Endodermal cell (in vitro differentiated cells): ENCODE results near the gene SPON1. TPM values are rescaled to one million over a fixed set of nuclear protein-coding genes. Genes with fewer than 3 reads are reported as not detected.

ENCODE experiments used
- DNase-seq: peaks from one replicate; pipeline ENCODE4 v3.0.0-alpha.2; 2017
- H3K27ac ChIP-seq: 2 replicates; pipeline ENCODE4 v1.5.1; 2013; ENCODE audit warnings: mild to moderate bottlenecking, low read depth, low read length, moderate library complexity
- H3K27me3 ChIP-seq: 2 replicates; pipeline ENCODE4 v1.6.1; 2013; ENCODE audit warnings: mild to moderate bottlenecking, low read length, moderate library complexity; ENCODE audit not compliant: insufficient read depth, control insufficient read depth, poor library complexity, severe bottlenecking
- H3K36me3 ChIP-seq: 2 replicates; pipeline ENCODE4 v1.7.0; 2013; ENCODE audit warnings: mild to moderate bottlenecking, low read length, moderate library complexity; ENCODE audit not compliant: control insufficient read depth, insufficient read depth
- H3K4me1 ChIP-seq: one replicate; pipeline ENCODE4 v1.7.0; 2013; ENCODE audit warnings: low read length; ENCODE audit not compliant: control insufficient read depth, insufficient read depth
- H3K4me3 ChIP-seq: 2 replicates; pipeline ENCODE4 v1.5.1; 2013; ENCODE audit warnings: mild to moderate bottlenecking, low read length, moderate library complexity
- H3K9ac ChIP-seq: 2 replicates; pipeline ENCODE4 v1.6.1; 2013; ENCODE audit warnings: mild to moderate bottlenecking, low read length, moderate library complexity; ENCODE audit not compliant: poor library complexity, severe bottlenecking; ENCODE audit errors: extremely low read depth
- H3K9me3 ChIP-seq: 2 replicates; pipeline ENCODE4 v1.6.1; 2013; ENCODE audit warnings: mild to moderate bottlenecking, low read length, moderate library complexity; ENCODE audit not compliant: control insufficient read depth
- H3K27ac Mint-ChIP-seq: 2 replicates; pipeline ENCODE4 v1.8.0; 2020; ENCODE audit warnings: mixed read lengths
- H3K27me3 Mint-ChIP-seq: 2 replicates; pipeline ENCODE4 v1.8.0; 2021; ENCODE audit warnings: mild to moderate bottlenecking, mixed read lengths; ENCODE audit not compliant: insufficient read depth
- H3K36me3 Mint-ChIP-seq: 2 replicates; pipeline ENCODE4 v1.8.0; 2020; ENCODE audit warnings: low read depth, mixed read lengths
- H3K4me1 Mint-ChIP-seq: 2 replicates; pipeline ENCODE4 v1.8.0; 2020; ENCODE audit warnings: mixed read lengths
- H3K4me3 Mint-ChIP-seq: 2 replicates; pipeline ENCODE4 v1.8.0; 2020; ENCODE audit warnings: mild to moderate bottlenecking, moderate library complexity, mixed read lengths
- H3K9me3 Mint-ChIP-seq: 2 replicates; pipeline ENCODE4 v1.8.0; 2020; ENCODE audit warnings: mild to moderate bottlenecking, mixed read lengths
- WGBS, 2 experiments: methylation state at CpG; one replicate each; pipeline versions ENCODE4 v1.1.5 to v1.1.7; 2013; ENCODE audit warnings: missing lambda C conversion rate in 2 of 2, mixed read lengths in 1 of 2; ENCODE audit not compliant: insufficient coverage in 1 of 2, insufficient read length in 1 of 2; 5-methylcytosine and 5-hydroxymethylcytosine counted together
- total RNA-seq, 2 donors: library from RNA; stranded (reverse); fragmentation: NEBNext Ultra II Directional in 1 of 2; extraction: Animal tissue kit (Norgen Biotek cat#: 25700) in 1 of 2; gene quantifications; 2 replicates in 1 of 2; 3 replicates in 1 of 2; pipeline ENCODE4 v1.2.1, GENCODE V29; 2021
- TF ChIP-seq, protein P1 (sequence below): fragments of 200-600 bp; sonication (generic); conservative IDR thresholded peaks from 2 replicates; pipeline ENCODE4 v1.5.0; 2021; ENCODE audit warnings: antibody characterized with exemption, mild to moderate bottlenecking

Gene SPON1
- total RNA-seq, 2 donors from 2014 or later: 0.13 to 1.6 TPM

DNA sequence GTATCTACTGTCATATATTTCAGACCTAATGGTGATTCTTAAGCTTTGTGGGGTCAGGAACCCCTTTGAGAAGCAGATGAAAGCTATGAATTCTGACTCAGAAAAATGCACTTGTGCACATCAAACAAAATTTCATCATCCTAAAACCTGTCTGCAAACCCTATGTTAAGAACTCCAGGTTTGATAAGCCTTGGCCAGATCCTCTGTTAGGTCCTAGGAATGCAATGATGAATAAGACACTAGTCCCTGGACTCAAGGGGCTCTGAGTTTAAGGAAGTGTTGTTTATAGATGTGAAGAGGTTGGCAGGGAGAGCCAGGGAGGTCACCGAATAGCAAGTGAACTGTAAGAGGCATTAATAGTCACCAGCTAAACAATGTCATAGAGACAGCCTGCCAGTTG, 103.2 kb downstream of the SPON1 start:
- Histone ChIP-seq H3K27ac (no peak overlapping the region), H3K9me3 (no peaks in the 10 kb centered on the region), H3K27me3 (peaks cover 27% of the 10 kb centered on the region), H3K4me3 (no peak overlapping the region), H3K9ac (no peak overlapping the region), H3K4me1 (no peaks in the 10 kb centered on the region), H3K36me3 (no peaks in the 10 kb centered on the region)
- peaks cover 5% of the 10 kb centered on the region for H3K4me1 Mint-ChIP-seq
- no peak overlapping the region for H3K4me3 Mint-ChIP-seq
- H3K27me3 Mint-ChIP-seq: peaks cover 10% of the 10 kb centered on the region
- H3K9me3 Mint-ChIP-seq: no peaks in the 10 kb centered on the region
- DNase-seq: no peak
- WGBS, 2 experiments: 100% methylated on average over 1 of the region's 1 CpG
- no peaks in the 10 kb centered on the region for H3K36me3 Mint-ChIP-seq
- no peak overlapping the region for H3K27ac Mint-ChIP-seq
- TF ChIP-seq, protein P1, sequence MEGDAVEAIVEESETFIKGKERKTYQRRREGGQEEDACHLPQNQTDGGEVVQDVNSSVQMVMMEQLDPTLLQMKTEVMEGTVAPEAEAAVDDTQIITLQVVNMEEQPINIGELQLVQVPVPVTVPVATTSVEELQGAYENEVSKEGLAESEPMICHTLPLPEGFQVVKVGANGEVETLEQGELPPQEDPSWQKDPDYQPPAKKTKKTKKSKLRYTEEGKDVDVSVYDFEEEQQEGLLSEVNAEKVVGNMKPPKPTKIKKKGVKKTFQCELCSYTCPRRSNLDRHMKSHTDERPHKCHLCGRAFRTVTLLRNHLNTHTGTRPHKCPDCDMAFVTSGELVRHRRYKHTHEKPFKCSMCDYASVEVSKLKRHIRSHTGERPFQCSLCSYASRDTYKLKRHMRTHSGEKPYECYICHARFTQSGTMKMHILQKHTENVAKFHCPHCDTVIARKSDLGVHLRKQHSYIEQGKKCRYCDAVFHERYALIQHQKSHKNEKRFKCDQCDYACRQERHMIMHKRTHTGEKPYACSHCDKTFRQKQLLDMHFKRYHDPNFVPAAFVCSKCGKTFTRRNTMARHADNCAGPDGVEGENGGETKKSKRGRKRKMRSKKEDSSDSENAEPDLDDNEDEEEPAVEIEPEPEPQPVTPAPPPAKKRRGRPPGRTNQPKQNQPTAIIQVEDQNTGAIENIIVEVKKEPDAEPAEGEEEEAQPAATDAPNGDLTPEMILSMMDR: no peak

GRCh38 chr11:14067686-14068085, 105.2 kb downstream of the SPON1 start:
- Mint-ChIP-seq H3K27ac (no peak overlapping the region), H3K9me3 (no peaks in the 10 kb centered on the region), H3K27me3 (peaks cover 10% of the 10 kb centered on the region), H3K36me3 (no peaks in the 10 kb centered on the region), H3K4me3 (no peak overlapping the region), H3K4me1 (peaks cover 5% of the 10 kb centered on the region)
- Histone ChIP-seq H3K27ac (no peak overlapping the region), H3K9ac (no peak overlapping the region), H3K4me1 (no peaks in the 10 kb centered on the region), H3K36me3 (no peaks in the 10 kb centered on the region), H3K9me3 (no peaks in the 10 kb centered on the region), H3K27me3 (peaks cover 39% of the 10 kb centered on the region), H3K4me3 (no peak overlapping the region)
- DNase-seq: no peak
- 87 to 100% methylated on average over 1 to 3 of the region's 3 CpGs for WGBS, 2 experiments
- TF ChIP-seq, protein P1: no peak

GRCh38 chr11:14070896-14071295, 108.4 kb downstream of the SPON1 start:
- WGBS, 2 experiments: 94 to 100% methylated on average over 1 of the region's 1 CpG
- no peaks in the 10 kb centered on the region for H3K9me3 Mint-ChIP-seq
- H3K27me3 Mint-ChIP-seq: peaks cover 6% of the 10 kb centered on the region
- H3K4me3 Mint-ChIP-seq: no peak overlapping the region
- H3K9ac ChIP-seq: no peak overlapping the region
- H3K36me3 ChIP-seq: no peaks in the 10 kb centered on the region
- H3K4me1 ChIP-seq: peaks cover 8% of the 10 kb centered on the region
- no peak for DNase-seq
- no peak overlapping the region for H3K27ac Mint-ChIP-seq
- H3K4me3 ChIP-seq: no peak overlapping the region
- no peak overlapping the region for H3K27ac ChIP-seq
- H3K36me3 Mint-ChIP-seq: no peaks in the 10 kb centered on the region
- peaks cover 31% of the 10 kb centered on the region for H3K27me3 ChIP-seq
- TF ChIP-seq, protein P1: no peak
- peaks cover 20% of the 10 kb centered on the region for H3K4me1 Mint-ChIP-seq
- no peaks in the 10 kb centered on the region for H3K9me3 ChIP-seq
